Measurements from ENCODE around the gene OR52K1.
"Not testable (repeated sequence)": the region's sequence is repeated elsewhere in the genome, so short reads cannot be mapped to it uniquely, and the experiment has no call there.

OR52K1 gene

GRCh38 chr11:4511282-4512245, 29.1 kb downstream of the OR52K1 start:
- no peak for DNase-seq (ENCODE audit: low spot score)
- TF ChIP-seq CTCF (IDR thresholded peaks at IDR 0.05; ENCODE audit: extremely low read depth, missing control alignments), result no peak

- no peak for TF ChIP-seq CTCF (IDR thresholded peaks at IDR 0.05; ENCODE audit: extremely low read depth, missing control alignments)
- DNase-seq (ENCODE audit: low spot score), result no peak
These were observed 31.8 kb downstream of the OR52K1 start for GRCh38 chr11:4514196-4514595.

- no peak for TF ChIP-seq CTCF (IDR thresholded peaks at IDR 0.05; ENCODE audit: extremely low read depth, missing control alignments)
- no peak for DNase-seq (ENCODE audit: low spot score)
These were observed 39.9 kb downstream of the OR52K1 start for GRCh38 chr11:4522339-4522738.

- DNase-seq (ENCODE audit: low spot score), result no peak
- TF ChIP-seq CTCF (IDR thresholded peaks at IDR 0.05; ENCODE audit: extremely low read depth, missing control alignments), result no peak
These were observed 40.3 kb downstream of the OR52K1 start for GRCh38 chr11:4522752-4523151.

GRCh38 chr11:4523666-4524065, 41.2 kb downstream of the OR52K1 start:
- TF ChIP-seq CTCF (IDR thresholded peaks at IDR 0.05; ENCODE audit: extremely low read depth, missing control alignments), result no peak
- DNase-seq (ENCODE audit: low spot score), result no peak

- DNase-seq (ENCODE audit: low spot score), result no peak
- no peak for TF ChIP-seq CTCF (IDR thresholded peaks at IDR 0.05; ENCODE audit: extremely low read depth, missing control alignments)
These were observed 45.5 kb downstream of the OR52K1 start for GRCh38 chr11:4527926-4528325.

- not testable (repeated sequence) for DNase-seq (ENCODE audit: low spot score)
These were observed 49.2 kb downstream of the OR52K1 start for GRCh38 chr11:4531686-4532085.

Data from GM20000 (cell line).